ENCODE data around the gene PRKG1.

The PRKG1 gene

GRCh38 chr10:51629934-51630639, 555.8 kb downstream of the PRKG1 start:
- DNase-seq = no peak

GRCh38 chr10:51630640-51631005, 556.3 kb downstream of the PRKG1 start:
- DNase-seq = no peak

- no peak for DNase-seq
These were observed 561.1 kb downstream of the PRKG1 start for GRCh38 chr10:51635436-51635835.

- DNase-seq = no peak
These were observed 563.9 kb downstream of the PRKG1 start for GRCh38 chr10:51638211-51638610.

GRCh38 chr10:51638737-51639136, 564.5 kb downstream of the PRKG1 start:
- no peak for DNase-seq

GRCh38 chr10:51640120-51640819, 566.0 kb downstream of the PRKG1 start:
- DNase-seq = no peak

GRCh38 chr10:51642581-51642980, 568.3 kb downstream of the PRKG1 start:
- DNase-seq = no peak

- DNase-seq = no peak
These were observed 569.4 kb downstream of the PRKG1 start for GRCh38 chr10:51643734-51644133.

GRCh38 chr10:51649064-51649463, 574.8 kb downstream of the PRKG1 start:
- no peak for DNase-seq

GRCh38 chr10:51651063-51651462, 576.8 kb downstream of the PRKG1 start:
- DNase-seq = no peak

- DNase-seq = no peak
These were observed 578.7 kb downstream of the PRKG1 start for GRCh38 chr10:51653025-51653424.

GRCh38 chr10:51654918-51655317, 580.6 kb downstream of the PRKG1 start:
- no peak for DNase-seq

- no peak for DNase-seq
These were observed 582.2 kb downstream of the PRKG1 start for GRCh38 chr10:51656503-51656902.

- DNase-seq = no peak
These were observed 583.7 kb downstream of the PRKG1 start for GRCh38 chr10:51658000-51658399.

- no peak for DNase-seq
These were observed 585.1 kb downstream of the PRKG1 start for GRCh38 chr10:51659344-51659743.

GRCh38 chr10:51663086-51663485, 588.8 kb downstream of the PRKG1 start:
- DNase-seq = no peak

- DNase-seq = no peak
These were observed 592.2 kb downstream of the PRKG1 start for GRCh38 chr10:51666456-51666855.

GRCh38 chr10:51667678-51668335, 593.5 kb downstream of the PRKG1 start:
- DNase-seq = no peak

GRCh38 chr10:51668336-51668689, 594.0 kb downstream of the PRKG1 start:
- DNase-seq = no peak

- no peak for DNase-seq
These were observed 594.8 kb downstream of the PRKG1 start for GRCh38 chr10:51669041-51669440.

- no peak for DNase-seq
These were observed 597.8 kb downstream of the PRKG1 start for GRCh38 chr10:51672039-51672535.

GRCh38 chr10:51675088-51675487, 600.8 kb downstream of the PRKG1 start:
- DNase-seq = no peak

GRCh38 chr10:51679841-51680240, 605.6 kb downstream of the PRKG1 start:
- no peak for DNase-seq
